ENCODE data around the gene GRIN2B.

GRIN2B gene

DNA sequence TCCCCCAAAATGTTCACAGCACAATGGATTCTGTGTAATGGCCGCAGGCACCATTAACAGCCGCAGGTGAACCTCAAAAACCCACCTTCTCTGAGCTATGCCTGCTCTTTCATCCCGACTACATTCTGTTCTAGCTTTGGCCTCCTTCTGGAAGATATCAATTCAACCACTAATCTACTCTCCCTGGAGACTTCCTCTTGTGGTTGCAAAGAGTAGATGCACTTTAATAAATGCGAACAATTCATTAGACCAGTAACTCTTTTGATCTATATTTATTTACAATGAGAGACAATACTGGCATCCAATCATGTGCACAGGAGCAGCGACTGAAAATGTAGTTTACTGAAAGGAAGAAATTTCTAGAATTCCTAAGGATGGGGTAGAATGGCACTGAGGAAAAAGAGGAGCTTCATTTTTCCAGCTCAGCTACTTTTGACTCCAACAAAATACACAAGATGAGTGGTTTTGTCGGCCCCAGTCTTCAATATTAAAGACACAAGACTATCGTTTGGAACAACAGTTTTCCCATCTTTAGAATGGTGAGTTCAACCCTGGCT, 5.3 kb downstream of the GRIN2B start:
- H3K4me1 ChIP-seq (ENCODE audit: insufficient read depth, insufficient read length), result no peaks in the 10 kb centered on the region
- H3K36me3 ChIP-seq (ENCODE audit: insufficient read depth, insufficient read length, low read length), result no peaks in the 10 kb centered on the region
- H3K4me3 ChIP-seq (ENCODE audit: insufficient read length, low read depth), result no peak overlapping the region
- H3K9me3 ChIP-seq (ENCODE audit: insufficient read depth, low read length), result no peaks in the 10 kb centered on the region
- H3K9ac ChIP-seq (ENCODE audit: insufficient read length, low read depth), result no peak overlapping the region
- peaks cover 34% of the 10 kb centered on the region for H3K27me3 ChIP-seq (ENCODE audit: insufficient read depth, insufficient read length)
- DNase-seq (ENCODE audit: low read depth, low spot score), result no peak
- no peak for TF ChIP-seq SUZ12 (IDR thresholded peaks at IDR 0.05; ENCODE audit: extremely low read depth, insufficient read depth, insufficient read length)
- no peak for TF ChIP-seq ZNF274 (IDR thresholded peaks at IDR 0.05; ENCODE audit: low read depth, low read length)
- TF ChIP-seq YY1 (IDR thresholded peaks at IDR 0.05; ENCODE audit: insufficient read depth, insufficient read length), result no peak

GRCh38 chr12:13973996-13974395, 7.4 kb downstream of the GRIN2B start:
- no peak overlapping the region for H3K4me3 ChIP-seq (ENCODE audit: insufficient read length, low read depth)

GRCh38 chr12:13970803-13971202, 10.6 kb downstream of the GRIN2B start:
- no peak overlapping the region for H3K9ac ChIP-seq (ENCODE audit: insufficient read length, low read depth)
- H3K27me3 ChIP-seq (ENCODE audit: insufficient read depth, insufficient read length), result no peaks in the 10 kb centered on the region
- no peaks in the 10 kb centered on the region for H3K4me1 ChIP-seq (ENCODE audit: insufficient read depth, insufficient read length)
- TF ChIP-seq YY1 (IDR thresholded peaks at IDR 0.05; ENCODE audit: insufficient read depth, insufficient read length), result no peak
- TF ChIP-seq SUZ12 (IDR thresholded peaks at IDR 0.05; ENCODE audit: extremely low read depth, insufficient read depth, insufficient read length), result no peak
- TF ChIP-seq ZNF274 (IDR thresholded peaks at IDR 0.05; ENCODE audit: low read depth, low read length), result no peak
- no peaks in the 10 kb centered on the region for H3K9me3 ChIP-seq (ENCODE audit: insufficient read depth, low read length)
- H3K36me3 ChIP-seq (ENCODE audit: insufficient read depth, insufficient read length, low read length), result no peaks in the 10 kb centered on the region
- DNase-seq (ENCODE audit: low read depth, low spot score), result peak; percentile 71
- H3K4me3 ChIP-seq (ENCODE audit: insufficient read length, low read depth), result no peak overlapping the region

More at GRCh38 chr12:13973996-13974395, 7.4 kb downstream of the GRIN2B start:
- Histone ChIP-seq H3K9ac (ENCODE audit: insufficient read length, low read depth) (no peak overlapping the region), H3K9me3 (ENCODE audit: insufficient read depth, low read length) (no peaks in the 10 kb centered on the region), H3K27me3 (ENCODE audit: insufficient read depth, insufficient read length) (peaks cover 13% of the 10 kb centered on the region), H3K36me3 (ENCODE audit: insufficient read depth, insufficient read length, low read length) (no peaks in the 10 kb centered on the region), H3K4me1 (ENCODE audit: insufficient read depth, insufficient read length) (no peaks in the 10 kb centered on the region)
- TF ChIP-seq SUZ12 (IDR thresholded peaks at IDR 0.05; ENCODE audit: extremely low read depth, insufficient read depth, insufficient read length) (no peak), ZNF274 (IDR thresholded peaks at IDR 0.05; ENCODE audit: low read depth, low read length) (no peak), YY1 (IDR thresholded peaks at IDR 0.05; ENCODE audit: insufficient read depth, insufficient read length) (no peak)
- no peak for DNase-seq (ENCODE audit: low read depth, low spot score)

DNA sequence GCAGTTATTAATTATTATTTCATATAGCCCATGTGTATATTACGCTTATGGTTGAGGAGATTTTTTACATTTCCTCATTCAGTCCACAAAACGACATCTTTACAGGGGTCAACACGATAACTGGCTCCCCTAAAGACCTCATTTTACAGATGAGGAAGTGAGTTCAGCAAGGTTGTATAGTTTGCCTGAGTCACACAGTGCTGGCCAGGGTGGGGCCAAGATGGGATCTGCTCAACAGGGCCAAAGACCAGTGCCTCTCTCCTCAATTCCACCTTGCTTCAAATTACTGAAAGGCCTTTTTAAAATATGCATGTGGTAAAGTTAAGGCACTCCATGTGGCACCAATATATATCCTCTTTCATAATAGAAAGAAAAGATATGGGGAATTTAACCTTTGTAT, 13.1 kb downstream of the GRIN2B start:
- Histone ChIP-seq H3K4me3 (ENCODE audit: insufficient read length, low read depth) (no peak overlapping the region), H3K36me3 (ENCODE audit: insufficient read depth, insufficient read length, low read length) (no peaks in the 10 kb centered on the region), H3K27me3 (ENCODE audit: insufficient read depth, insufficient read length) (no peaks in the 10 kb centered on the region), H3K9me3 (ENCODE audit: insufficient read depth, low read length) (no peaks in the 10 kb centered on the region), H3K4me1 (ENCODE audit: insufficient read depth, insufficient read length) (peaks cover 4% of the 10 kb centered on the region), H3K9ac (ENCODE audit: insufficient read length, low read depth) (no peak overlapping the region)
- no peak for DNase-seq (ENCODE audit: low read depth, low spot score)
- TF ChIP-seq SUZ12 (IDR thresholded peaks at IDR 0.05; ENCODE audit: extremely low read depth, insufficient read depth, insufficient read length), result no peak
- no peak for TF ChIP-seq ZNF274 (IDR thresholded peaks at IDR 0.05; ENCODE audit: low read depth, low read length)
- TF ChIP-seq YY1 (IDR thresholded peaks at IDR 0.05; ENCODE audit: insufficient read depth, insufficient read length), result no peak

DNA sequence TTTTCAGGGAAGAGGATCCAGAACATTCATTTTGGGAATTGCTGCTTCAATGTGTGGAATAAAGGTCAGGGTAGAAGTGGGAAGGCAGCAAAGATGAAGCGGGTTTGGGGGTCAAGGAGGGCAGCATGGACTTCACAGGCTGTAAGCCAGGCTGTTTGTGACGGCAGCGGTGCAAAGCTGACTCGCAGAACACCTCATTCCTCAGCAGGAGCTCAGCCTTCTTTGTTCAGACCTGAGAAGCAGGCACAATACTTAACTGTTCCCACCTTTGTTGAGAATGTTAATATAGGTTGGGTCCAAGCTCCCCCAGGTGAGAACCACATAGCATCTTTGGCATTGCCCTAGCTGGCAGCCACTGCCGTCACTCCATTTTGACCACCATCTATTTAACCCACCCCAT, 16.7 kb downstream of the GRIN2B start:
- no peaks in the 10 kb centered on the region for H3K36me3 ChIP-seq (ENCODE audit: insufficient read depth, insufficient read length, low read length)
- H3K27me3 ChIP-seq (ENCODE audit: insufficient read depth, insufficient read length), result no peaks in the 10 kb centered on the region
- no peaks in the 10 kb centered on the region; the same call in 1 of the 2 replicates for H3K9me3 ChIP-seq (ENCODE audit: insufficient read depth, low read length)
- H3K4me3 ChIP-seq (ENCODE audit: insufficient read length, low read depth), result no peak overlapping the region
- DNase-seq (ENCODE audit: low read depth, low spot score), result no peak
- H3K9ac ChIP-seq (ENCODE audit: insufficient read length, low read depth), result no peak overlapping the region
- no peak for TF ChIP-seq YY1 (IDR thresholded peaks at IDR 0.05; ENCODE audit: insufficient read depth, insufficient read length)
- no peak for TF ChIP-seq SUZ12 (IDR thresholded peaks at IDR 0.05; ENCODE audit: extremely low read depth, insufficient read depth, insufficient read length)
- TF ChIP-seq ZNF274 (IDR thresholded peaks at IDR 0.05; ENCODE audit: low read depth, low read length), result no peak
- peaks cover 4% of the 10 kb centered on the region for H3K4me1 ChIP-seq (ENCODE audit: insufficient read depth, insufficient read length)

DNA sequence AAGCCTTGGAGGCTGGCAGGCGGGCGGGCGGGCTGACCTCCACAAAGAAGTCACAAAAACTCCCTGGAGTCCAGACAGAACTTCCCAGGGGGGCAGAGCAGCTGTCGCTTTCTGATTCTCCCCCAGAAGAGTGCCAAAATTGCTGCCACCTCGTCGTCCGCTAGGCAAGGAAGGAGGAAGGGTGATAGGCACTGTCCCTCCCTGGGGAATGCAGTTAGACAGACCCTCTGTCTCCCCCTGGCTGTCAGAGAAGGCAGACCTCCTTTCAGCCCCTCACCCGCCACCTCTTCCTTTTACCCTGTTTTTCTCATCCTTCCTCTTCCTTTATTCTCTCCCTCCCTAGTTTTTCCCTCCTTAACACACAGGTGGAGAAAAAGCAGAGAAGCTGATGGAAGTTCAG, 18.7 kb downstream of the GRIN2B start:
- TF ChIP-seq YY1 (IDR thresholded peaks at IDR 0.05; ENCODE audit: insufficient read depth, insufficient read length) (no peak), SUZ12 (IDR thresholded peaks at IDR 0.05; ENCODE audit: extremely low read depth, insufficient read depth, insufficient read length) (no peak), ZNF274 (IDR thresholded peaks at IDR 0.05; ENCODE audit: low read depth, low read length) (no peak)
- Histone ChIP-seq H3K9me3 (ENCODE audit: insufficient read depth, low read length) (no peaks in the 10 kb centered on the region; the same call in 1 of the 2 replicates), H3K36me3 (ENCODE audit: insufficient read depth, insufficient read length, low read length) (no peaks in the 10 kb centered on the region), H3K9ac (ENCODE audit: insufficient read length, low read depth) (no peak overlapping the region), H3K4me3 (ENCODE audit: insufficient read length, low read depth) (no peak overlapping the region), H3K4me1 (ENCODE audit: insufficient read depth, insufficient read length) (peaks cover 4% of the 10 kb centered on the region), H3K27me3 (ENCODE audit: insufficient read depth, insufficient read length) (no peaks in the 10 kb centered on the region)
- DNase-seq (ENCODE audit: low read depth, low spot score), result no peak

GRCh38 chr12:13961971-13962370, 19.4 kb downstream of the GRIN2B start:
- H3K4me1 ChIP-seq (ENCODE audit: insufficient read depth, insufficient read length), result peaks cover 4% of the 10 kb centered on the region
- H3K36me3 ChIP-seq (ENCODE audit: insufficient read depth, insufficient read length, low read length), result no peaks in the 10 kb centered on the region
- no peaks in the 10 kb centered on the region for H3K27me3 ChIP-seq (ENCODE audit: insufficient read depth, insufficient read length)
- DNase-seq (ENCODE audit: low read depth, low spot score), result no peak
- TF ChIP-seq YY1 (IDR thresholded peaks at IDR 0.05; ENCODE audit: insufficient read depth, insufficient read length) (no peak), ZNF274 (IDR thresholded peaks at IDR 0.05; ENCODE audit: low read depth, low read length) (no peak), SUZ12 (IDR thresholded peaks at IDR 0.05; ENCODE audit: extremely low read depth, insufficient read depth, insufficient read length) (no peak)
- no peak overlapping the region for H3K9ac ChIP-seq (ENCODE audit: insufficient read length, low read depth)
- H3K4me3 ChIP-seq (ENCODE audit: insufficient read length, low read depth), result no peak overlapping the region
- H3K9me3 ChIP-seq (ENCODE audit: insufficient read depth, low read length), result no peaks in the 10 kb centered on the region; the same call in 1 of the 2 replicates
